ENCODE data around the gene CARF. TPM values are rescaled to one million over a fixed set of nuclear protein-coding genes. Genes with fewer than 3 reads are reported as not detected.

Gene CARF
- total RNA-seq, 1 experiment from 2014 or later, result 4.9 TPM

DNA sequence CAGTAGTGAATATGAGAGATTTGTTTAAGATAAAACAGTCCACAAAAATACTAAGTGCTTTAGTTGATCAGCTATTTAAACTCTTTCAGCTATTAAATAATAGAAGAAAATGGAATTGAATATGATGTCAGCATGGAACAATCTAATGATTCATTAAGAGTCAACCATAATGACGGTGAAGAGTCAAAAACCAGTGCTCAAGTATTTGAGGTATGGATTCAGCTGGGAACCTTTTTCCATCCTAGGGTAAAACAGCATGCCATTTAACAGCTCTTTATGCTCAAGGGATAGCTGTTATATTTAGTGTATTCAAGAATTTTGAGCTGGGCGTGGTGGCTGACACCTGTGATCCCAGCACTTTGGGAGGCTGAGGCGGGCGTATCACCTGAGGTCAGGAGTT, 29.7 kb downstream of the CARF start:
- POLR2A ChIA-PET, result interaction anchor here (0.6 kb wide), 1 partner anchor 79 kb away, joined by 3 read pairs; no protein-coding TSS in a partner anchor
- Histone ChIP-seq H3K36me3 (ENCODE audit: control insufficient read depth, insufficient read depth, low read length) (no peaks in the 10 kb centered on the region; the same call in 1 of the 2 replicates), H3K4me1 (no peaks in the 10 kb centered on the region), H3K9me3 (no peaks in the 10 kb centered on the region), H3K4me3 (ENCODE audit: low read depth, low read length) (no peak overlapping the region), H3K27me3 (replicated peaks; ENCODE audit: control insufficient read depth, insufficient read depth, low read length) (no peaks in the 10 kb centered on the region)
- DNase-seq, result no peak
- Mint-ChIP-seq H3K27ac (ENCODE audit: unreplicated experiment) (no peak overlapping the region), H3K4me3 (ENCODE audit: unreplicated experiment) (no peak overlapping the region), H3K4me1 (ENCODE audit: low read depth, unreplicated experiment) (no peaks in the 10 kb centered on the region), H3K9me3 (ENCODE audit: unreplicated experiment) (peaks cover 18% of the 10 kb centered on the region), H3K36me3 (ENCODE audit: insufficient read depth, unreplicated experiment) (no peaks in the 10 kb centered on the region), H3K27me3 (ENCODE audit: insufficient read depth, unreplicated experiment) (no peaks in the 10 kb centered on the region)
- intact Hi-C loops (cut with micrococcal nuclease; ENCODE audit: unreplicated experiment), result no loop called here
- TF ChIP-seq, protein P1, sequence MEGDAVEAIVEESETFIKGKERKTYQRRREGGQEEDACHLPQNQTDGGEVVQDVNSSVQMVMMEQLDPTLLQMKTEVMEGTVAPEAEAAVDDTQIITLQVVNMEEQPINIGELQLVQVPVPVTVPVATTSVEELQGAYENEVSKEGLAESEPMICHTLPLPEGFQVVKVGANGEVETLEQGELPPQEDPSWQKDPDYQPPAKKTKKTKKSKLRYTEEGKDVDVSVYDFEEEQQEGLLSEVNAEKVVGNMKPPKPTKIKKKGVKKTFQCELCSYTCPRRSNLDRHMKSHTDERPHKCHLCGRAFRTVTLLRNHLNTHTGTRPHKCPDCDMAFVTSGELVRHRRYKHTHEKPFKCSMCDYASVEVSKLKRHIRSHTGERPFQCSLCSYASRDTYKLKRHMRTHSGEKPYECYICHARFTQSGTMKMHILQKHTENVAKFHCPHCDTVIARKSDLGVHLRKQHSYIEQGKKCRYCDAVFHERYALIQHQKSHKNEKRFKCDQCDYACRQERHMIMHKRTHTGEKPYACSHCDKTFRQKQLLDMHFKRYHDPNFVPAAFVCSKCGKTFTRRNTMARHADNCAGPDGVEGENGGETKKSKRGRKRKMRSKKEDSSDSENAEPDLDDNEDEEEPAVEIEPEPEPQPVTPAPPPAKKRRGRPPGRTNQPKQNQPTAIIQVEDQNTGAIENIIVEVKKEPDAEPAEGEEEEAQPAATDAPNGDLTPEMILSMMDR (IDR thresholded peaks at IDR 0.05; ENCODE audit: insufficient read depth in 1 of 2, low read depth in 1 of 2, low read length in 1 of 2, severe bottlenecking in 1 of 2, unreplicated experiment in 1 of 2), result no peak
- BruUV-seq (replicated peaks), result no TSS peak
- CTCF ChIA-PET, result no interaction called here

DNA sequence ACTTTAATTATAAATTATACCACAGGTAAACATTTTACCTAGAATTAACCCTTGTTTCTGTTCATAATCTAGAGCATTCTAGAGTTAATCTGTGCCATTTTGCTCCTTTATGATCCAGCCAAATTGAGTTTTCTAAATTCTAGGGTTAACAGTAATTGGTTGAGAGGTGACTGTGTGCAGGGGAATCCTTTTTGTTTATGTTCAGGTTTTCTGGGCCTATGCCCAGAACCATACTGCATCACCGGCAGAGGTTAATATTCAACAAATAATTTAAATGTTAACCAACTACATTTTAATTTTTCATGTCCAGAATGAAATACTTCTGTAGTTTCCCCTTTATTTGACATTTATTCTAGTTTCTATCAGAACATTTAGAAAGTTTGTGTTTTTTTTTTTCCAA, 32.3 kb downstream of the CARF start:
- Histone ChIP-seq H3K27me3 (replicated peaks; ENCODE audit: control insufficient read depth, insufficient read depth, low read length) (no peaks in the 10 kb centered on the region), H3K4me3 (ENCODE audit: low read depth, low read length) (no peak overlapping the region), H3K4me1 (no peaks in the 10 kb centered on the region), H3K36me3 (ENCODE audit: control insufficient read depth, insufficient read depth, low read length) (no peaks in the 10 kb centered on the region; the same call in 1 of the 2 replicates), H3K9me3 (peaks cover 4% of the 10 kb centered on the region)
- ChIA-PET POLR2A (no interaction called here), CTCF (no interaction called here)
- no peak overlapping the region for H3K27ac Mint-ChIP-seq (ENCODE audit: unreplicated experiment)
- DNase-seq, result no peak
- H3K36me3 Mint-ChIP-seq (ENCODE audit: insufficient read depth, unreplicated experiment), result no peaks in the 10 kb centered on the region
- no peaks in the 10 kb centered on the region for H3K27me3 Mint-ChIP-seq (ENCODE audit: insufficient read depth, unreplicated experiment)
- TF ChIP-seq, protein P1 (IDR thresholded peaks at IDR 0.05; ENCODE audit: insufficient read depth in 1 of 2, low read depth in 1 of 2, low read length in 1 of 2, severe bottlenecking in 1 of 2, unreplicated experiment in 1 of 2), result no peak
- BruUV-seq (replicated peaks), result no TSS peak
- no peak overlapping the region for H3K4me3 Mint-ChIP-seq (ENCODE audit: unreplicated experiment)
- intact Hi-C loops (cut with micrococcal nuclease; ENCODE audit: unreplicated experiment), result no loop called here
- H3K9me3 Mint-ChIP-seq (ENCODE audit: unreplicated experiment), result peaks cover 35% of the 10 kb centered on the region
- no peaks in the 10 kb centered on the region for H3K4me1 Mint-ChIP-seq (ENCODE audit: low read depth, unreplicated experiment)

DNA sequence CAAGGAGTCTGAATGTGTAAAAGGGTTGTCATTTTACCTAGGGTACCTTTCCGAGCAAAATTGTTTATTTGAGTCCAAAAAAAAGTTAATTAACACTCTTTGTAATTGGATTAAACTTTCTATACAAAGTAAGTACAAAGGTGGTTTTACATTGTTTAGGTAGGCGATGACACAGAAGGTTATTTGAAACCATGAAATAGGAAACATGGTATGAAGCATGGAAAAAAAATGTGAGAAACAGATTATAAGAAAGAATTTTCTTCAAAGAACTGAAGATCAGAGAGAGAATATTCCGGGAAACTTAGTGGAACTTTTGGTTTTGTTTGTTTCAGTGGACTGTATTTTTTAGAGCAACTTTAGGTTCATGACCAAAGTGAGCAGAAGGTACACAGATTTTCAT, 32.7 kb downstream of the CARF start:
- CTCF ChIA-PET, result no interaction called here
- Histone ChIP-seq H3K4me3 (ENCODE audit: low read depth, low read length) (no peak overlapping the region), H3K9me3 (peaks cover 4% of the 10 kb centered on the region), H3K36me3 (ENCODE audit: control insufficient read depth, insufficient read depth, low read length) (no peaks in the 10 kb centered on the region; the same call in 1 of the 2 replicates), H3K4me1 (no peaks in the 10 kb centered on the region), H3K27me3 (replicated peaks; ENCODE audit: control insufficient read depth, insufficient read depth, low read length) (no peaks in the 10 kb centered on the region)
- BruUV-seq (replicated peaks), result no TSS peak
- H3K27me3 Mint-ChIP-seq (ENCODE audit: insufficient read depth, unreplicated experiment), result no peaks in the 10 kb centered on the region
- intact Hi-C loops (cut with micrococcal nuclease; ENCODE audit: unreplicated experiment), result no loop called here
- DNase-seq, result no peak
- peaks cover 35% of the 10 kb centered on the region for H3K9me3 Mint-ChIP-seq (ENCODE audit: unreplicated experiment)
- no peak overlapping the region for H3K4me3 Mint-ChIP-seq (ENCODE audit: unreplicated experiment)
- H3K36me3 Mint-ChIP-seq (ENCODE audit: insufficient read depth, unreplicated experiment), result no peaks in the 10 kb centered on the region
- H3K4me1 Mint-ChIP-seq (ENCODE audit: low read depth, unreplicated experiment), result no peaks in the 10 kb centered on the region
- H3K27ac Mint-ChIP-seq (ENCODE audit: unreplicated experiment), result no peak overlapping the region
- POLR2A ChIA-PET, result no interaction called here
- TF ChIP-seq, protein P1 (IDR thresholded peaks at IDR 0.05; ENCODE audit: insufficient read depth in 1 of 2, low read depth in 1 of 2, low read length in 1 of 2, severe bottlenecking in 1 of 2, unreplicated experiment in 1 of 2), result no peak
